GM12873 (cell line): ENCODE measurements around the gene ANKS3.

ENCODE experiments used
- TF ChIP-seq, protein P1 (sequence below): IDR thresholded peaks from 2 replicates; pipeline ENCODE4 v1.5.1; 2012; ENCODE audit warnings: low read depth, mild to moderate bottlenecking, moderate library complexity, low read length, control low read depth; ENCODE audit not compliant: insufficient read depth; ENCODE audit errors: missing control alignments

The ANKS3 gene

GRCh38 chr16:4675864-4676786 is 57.9 kb downstream of the ANKS3 start:
- TF ChIP-seq, protein P1, sequence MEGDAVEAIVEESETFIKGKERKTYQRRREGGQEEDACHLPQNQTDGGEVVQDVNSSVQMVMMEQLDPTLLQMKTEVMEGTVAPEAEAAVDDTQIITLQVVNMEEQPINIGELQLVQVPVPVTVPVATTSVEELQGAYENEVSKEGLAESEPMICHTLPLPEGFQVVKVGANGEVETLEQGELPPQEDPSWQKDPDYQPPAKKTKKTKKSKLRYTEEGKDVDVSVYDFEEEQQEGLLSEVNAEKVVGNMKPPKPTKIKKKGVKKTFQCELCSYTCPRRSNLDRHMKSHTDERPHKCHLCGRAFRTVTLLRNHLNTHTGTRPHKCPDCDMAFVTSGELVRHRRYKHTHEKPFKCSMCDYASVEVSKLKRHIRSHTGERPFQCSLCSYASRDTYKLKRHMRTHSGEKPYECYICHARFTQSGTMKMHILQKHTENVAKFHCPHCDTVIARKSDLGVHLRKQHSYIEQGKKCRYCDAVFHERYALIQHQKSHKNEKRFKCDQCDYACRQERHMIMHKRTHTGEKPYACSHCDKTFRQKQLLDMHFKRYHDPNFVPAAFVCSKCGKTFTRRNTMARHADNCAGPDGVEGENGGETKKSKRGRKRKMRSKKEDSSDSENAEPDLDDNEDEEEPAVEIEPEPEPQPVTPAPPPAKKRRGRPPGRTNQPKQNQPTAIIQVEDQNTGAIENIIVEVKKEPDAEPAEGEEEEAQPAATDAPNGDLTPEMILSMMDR, result no peak

- TF ChIP-seq, protein P1, result no peak
Measured at GRCh38 chr16:4674926-4675530, 59.0 kb downstream of the ANKS3 start.

GRCh38 chr16:4673387-4674046 is 60.6 kb downstream of the ANKS3 start:
- TF ChIP-seq, protein P1, result no peak

DNA sequence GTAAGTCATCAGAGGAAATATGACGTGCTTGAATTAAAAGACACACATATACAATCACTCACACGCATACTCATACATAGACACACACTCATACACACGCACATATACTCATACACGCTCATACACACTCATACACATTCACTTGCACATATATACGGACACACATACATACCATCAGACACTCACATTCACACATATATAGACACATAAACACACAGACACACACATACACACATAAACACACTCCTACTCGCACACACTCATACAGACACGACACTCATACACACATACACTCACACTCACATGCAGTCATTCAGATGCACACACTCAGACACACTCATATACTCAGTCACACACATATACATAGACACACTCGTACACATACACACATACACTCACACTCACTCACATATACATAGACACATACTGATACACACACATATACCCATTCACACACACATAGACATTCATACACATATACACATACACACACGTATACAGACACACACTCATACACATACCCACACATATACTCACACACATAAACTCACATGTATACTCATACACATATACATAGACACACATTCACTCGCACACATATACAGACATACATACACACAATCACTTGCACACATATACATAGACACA is 65.6 kb downstream of the ANKS3 start:
- TF ChIP-seq, protein P1, result no peak

- TF ChIP-seq, protein P1, result no peak
Measured at GRCh38 chr16:4667203-4667963, 66.7 kb downstream of the ANKS3 start.

GRCh38 chr16:4666537-4667202 is 67.4 kb downstream of the ANKS3 start:
- TF ChIP-seq, protein P1, result no peak
